CD14-positive monocyte (primary cell): ENCODE data around the gene SLC16A11. TPM values are rescaled to one million over a fixed set of nuclear protein-coding genes. Genes with fewer than 3 reads are reported as not detected.
A peak's percentile ranks its signal among the peaks of the same experiment; 100 is the strongest.
"Not testable (repeated sequence)": the region's sequence is repeated elsewhere in the genome, so short reads cannot be mapped to it uniquely, and the experiment has no call there.

ENCODE experiments used
- DNase-seq, 3 donors: peaks; one replicate each; pipeline ENCODE4 v3.0.0-alpha.2; 2011 to 2022
- H2AFZ ChIP-seq: 2 replicates; pipeline ENCODE4 v1.6.0; 2012; ENCODE audit warnings: mild to moderate bottlenecking, low read depth, low read length, inconsistent platforms; ENCODE audit not compliant: insufficient read depth, poor library complexity, severe bottlenecking
- H3K27ac ChIP-seq, 2 donors: 1 replicate in 1 of 2; 2 replicates in 1 of 2; pipeline ENCODE4 v1.5.1; 2012 to 2013; ENCODE audit warnings: low read length in 2 of 2, control low read depth in 1 of 2, inconsistent platforms in 1 of 2, low read depth in 1 of 2, mild to moderate bottlenecking in 1 of 2
- H3K27me3 ChIP-seq, 2 donors: one replicate each; pipeline versions ENCODE4 v1.6.0 to v1.6.1; 2011 to 2013; ENCODE audit warnings: low read length in 2 of 2; ENCODE audit not compliant: control insufficient read depth in 2 of 2, insufficient read depth in 2 of 2
- H3K36me3 ChIP-seq, 2 donors: replicated peaks in 1 of 2; 1 replicate in 1 of 2; 2 replicates in 1 of 2; pipeline versions ENCODE4 v1.5.1 to v1.6.1; 2012 to 2013; ENCODE audit warnings: low read length in 2 of 2, control low read depth in 1 of 2, inconsistent platforms in 1 of 2, mild to moderate bottlenecking in 1 of 2; ENCODE audit not compliant: insufficient read depth in 2 of 2, control insufficient read depth in 1 of 2
- H3K4me1 ChIP-seq, 2 donors: 1 replicate in 1 of 2; 2 replicates in 1 of 2; pipeline versions ENCODE4 v1.5.1 to v1.6.1; 2012 to 2013; ENCODE audit warnings: low read length in 2 of 2, control low read depth in 1 of 2, inconsistent platforms in 1 of 2, mild to moderate bottlenecking in 1 of 2, moderate library complexity in 1 of 2; ENCODE audit not compliant: insufficient read depth in 2 of 2, control insufficient read depth in 1 of 2
- H3K4me2 ChIP-seq: replicated peaks from 2 replicates; pipeline ENCODE3; 2012; ENCODE audit warnings: low read length, moderate library complexity, mild to moderate bottlenecking; ENCODE audit not compliant: poor library complexity, severe bottlenecking; ENCODE audit errors: extremely low read depth
- H3K4me3 ChIP-seq, 3 experiments: fragments of 200-600 bp in 1 of 3; sonication (generic) in 1 of 3; replicated peaks in 1 of 3; 1 replicate in 2 of 3; 2 replicates in 1 of 3; pipeline ENCODE4 v1.5.1; 2011 to 2013; ENCODE audit warnings: low read length in 3 of 3, mild to moderate bottlenecking in 3 of 3, control low read depth in 2 of 3, low read depth in 2 of 3, inconsistent platforms in 1 of 3, moderate library complexity in 1 of 3
- H3K79me2 ChIP-seq: 2 replicates; pipeline ENCODE4 v1.6.0; 2012; ENCODE audit warnings: mild to moderate bottlenecking, control low read depth, inconsistent platforms, low read length, moderate library complexity; ENCODE audit not compliant: insufficient read depth
- H3K9ac ChIP-seq: 2 replicates; pipeline ENCODE4 v1.6.0; 2017; ENCODE audit warnings: low read length, mild to moderate bottlenecking; ENCODE audit not compliant: insufficient read depth, poor library complexity, severe bottlenecking
- H3K9me3 ChIP-seq, 2 donors: replicated peaks in 1 of 2; 1 replicate in 1 of 2; 2 replicates in 1 of 2; pipeline versions ENCODE4 v1.5.1 to v1.6.1; 2012 to 2013; ENCODE audit warnings: low read length in 2 of 2, control low read depth in 1 of 2; ENCODE audit not compliant: control insufficient read depth in 1 of 2, insufficient read depth in 1 of 2
- H4K20me1 ChIP-seq: 2 replicates; pipeline ENCODE4 v1.6.0; 2012; ENCODE audit warnings: mild to moderate bottlenecking, low read length, control low read depth, moderate library complexity; ENCODE audit not compliant: insufficient read depth
- H3K27ac Mint-ChIP-seq, 7 donors: one replicate each; pipeline ENCODE4 v1.8.0; 2020; ENCODE audit warnings: mild to moderate bottlenecking in 7 of 7, mixed read lengths in 7 of 7, moderate library complexity in 6 of 7, inconsistent platforms in 2 of 7
- H3K27me3 Mint-ChIP-seq, 3 donors: one replicate each; pipeline ENCODE4 v1.8.0; 2021 to 2022; ENCODE audit warnings: low read depth in 3 of 3, mild to moderate bottlenecking in 3 of 3, mixed read lengths in 3 of 3, moderate library complexity in 3 of 3, inconsistent platforms in 1 of 3
- H3K36me3 Mint-ChIP-seq, 2 donors: one replicate each; pipeline ENCODE4 v1.8.0; 2020; ENCODE audit warnings: mixed read lengths in 2 of 2, inconsistent platforms in 1 of 2, mild to moderate bottlenecking in 1 of 2
- H3K4me1 Mint-ChIP-seq: one replicate; pipeline ENCODE4 v1.8.0; 2020; ENCODE audit warnings: mild to moderate bottlenecking, mixed read lengths
- H3K4me3 Mint-ChIP-seq, 2 donors: one replicate each; pipeline ENCODE4 v1.8.0; 2020; ENCODE audit warnings: mild to moderate bottlenecking in 2 of 2, mixed read lengths in 2 of 2, moderate library complexity in 1 of 2
- H3K9me3 Mint-ChIP-seq, 7 donors: one replicate each; pipeline ENCODE4 v1.8.0; 2020 to 2022; ENCODE audit warnings: mixed read lengths in 7 of 7, mild to moderate bottlenecking in 6 of 7, moderate library complexity in 6 of 7, inconsistent platforms in 2 of 7
- CTCF ChIP-seq: fragments of 200-600 bp; IDR thresholded peaks from one replicate; pipeline ENCODE4 v1.8.0; 2022; ENCODE audit warnings: antibody characterized with exemption, mild to moderate bottlenecking
- WGBS: methylation state at CpG from one replicate; pipeline ENCODE4 v1.1.5; 2013; ENCODE audit warnings: missing lambda C conversion rate; ENCODE audit not compliant: insufficient coverage; 5-methylcytosine and 5-hydroxymethylcytosine counted together
- intact Hi-C, 2 donors: fragments of 100-400 bp; cut with micrococcal nuclease; formaldehyde crosslinking; loops; one replicate each; pipeline versions ENCODE4 v1.15.0 to v1.15.1; 2023
- polyA plus RNA-seq, 3 donors: library from polyadenylated mRNA; depleted of rRNA in 1 of 3; unstranded in 2 of 3; stranded (reverse) in 1 of 3; fragments of 300-500 nt in 2 of 3; fragments of >200 nt in 1 of 3; fragmentation: Illumina TruSeq in 2 of 3; gene quantifications; 1 replicate in 2 of 3; 2 replicates in 1 of 3; pipeline ENCODE4 v1.2.3, GENCODE V29; 2012 to 2021

SLC16A11 gene
- polyA plus RNA-seq, 3 donors = not detected

GRCh38 chr17:7048968-7049367 lies 5.1 kb upstream of the SLC16A11 start:
- no peak overlapping the region for H3K27ac ChIP-seq
- H3K9me3 Mint-ChIP-seq = peaks cover 0 to 4% (median 0%) of the 10 kb centered on the region in 7 donors
- H3K27ac Mint-ChIP-seq = peak overlapping the region in 1 of 7 donors; percentile 21
- no peak overlapping the region for H3K4me3 Mint-ChIP-seq
- H3K27me3 ChIP-seq = peaks cover 5 to 17% of the 10 kb centered on the region in 2 donors
- 96% methylated on average over 3 of the region's 6 CpGs for WGBS
- H3K4me1 ChIP-seq = peaks cover 29 to 40% of the 10 kb centered on the region in 2 donors
- no peaks in the 10 kb centered on the region for H4K20me1 ChIP-seq
- no peaks in the 10 kb centered on the region for H3K36me3 ChIP-seq
- H3K4me1 Mint-ChIP-seq = peaks cover 30% of the 10 kb centered on the region
- DNase-seq = no peak
- TF ChIP-seq CTCF = no peak
- H2AFZ ChIP-seq = no peak overlapping the region
- no peaks in the 10 kb centered on the region for H3K79me2 ChIP-seq
- H3K4me2 ChIP-seq = no peak overlapping the region
- no peak overlapping the region for H3K4me3 ChIP-seq
- H3K9me3 ChIP-seq = peaks cover 0 to 2% of the 10 kb centered on the region in 2 donors
- no peak overlapping the region for H3K9ac ChIP-seq
- peaks cover 0 to 2% of the 10 kb centered on the region in 2 donors for H3K36me3 Mint-ChIP-seq
- intact Hi-C loops = no loop called here
- H3K27me3 Mint-ChIP-seq = peaks cover 20 to 22% (median 22%) of the 10 kb centered on the region in 3 donors

- Histone ChIP-seq H3K4me2 (no peak overlapping the region), H3K9me3 (peaks cover 0 to 4% of the 10 kb centered on the region in 2 donors), H3K9ac (no peak overlapping the region), H4K20me1 (peaks cover 3% of the 10 kb centered on the region), H3K27me3 (peaks cover 19 to 31% of the 10 kb centered on the region in 2 donors), H3K4me1 (peaks cover 42 to 46% of the 10 kb centered on the region in 2 donors), H3K36me3 (no peaks in the 10 kb centered on the region), H3K27ac (no peak overlapping the region), H3K79me2 (no peaks in the 10 kb centered on the region), H2AFZ (no peak overlapping the region), H3K4me3 (no peak overlapping the region)
- intact Hi-C loops = loop anchor here in 1 of 2 donors (2.0 kb wide), 1 partner anchor 249 kb away; no protein-coding TSS in a partner anchor
- no peak for DNase-seq
- Mint-ChIP-seq H3K9me3 (peaks cover 0 to 7% (median 3%) of the 10 kb centered on the region in 7 donors), H3K27me3 (peaks cover 29 to 36% (median 35%) of the 10 kb centered on the region in 3 donors), H3K4me1 (peaks cover 29% of the 10 kb centered on the region), H3K27ac (no peak overlapping the region), H3K36me3 (peaks cover 0 to 1% of the 10 kb centered on the region in 2 donors), H3K4me3 (no peak overlapping the region)
- no peak for TF ChIP-seq CTCF
- no CpG with 5 or more reads among the region's 6 CpGs for WGBS
These were observed 3.7 kb upstream of the SLC16A11 start for GRCh38 chr17:7047566-7047965.

GRCh38 chr17:7046725-7047397 lies 3.0 kb upstream of the SLC16A11 start:
- H3K9ac ChIP-seq, H3K9me3 Mint-ChIP-seq, H3K79me2 ChIP-seq, H3K36me3 Mint-ChIP-seq, H4K20me1 ChIP-seq, H3K9me3 ChIP-seq, H3K36me3 ChIP-seq: not testable (repeated sequence)
- H3K4me3 ChIP-seq = peak overlapping the region; percentile 21 to 65 (median 33)
- peak overlapping the region in 6 of 7 donors; percentile 26 to 89 (median 74) for H3K27ac Mint-ChIP-seq
- peak in 2 of 3 donors; percentile 42 to 54 for DNase-seq
- peaks cover 25 to 38% of the 10 kb centered on the region in 2 donors for H3K27me3 ChIP-seq
- H3K4me3 Mint-ChIP-seq = peak overlapping the region; percentile 71 to 92
- peak overlapping the region; percentile 55 for H2AFZ ChIP-seq
- peaks cover 36 to 43% (median 42%) of the 10 kb centered on the region in 3 donors for H3K27me3 Mint-ChIP-seq
- peak overlapping the region in 1 of 2 donors; percentile 15 for H3K27ac ChIP-seq
- peaks cover 32% of the 10 kb centered on the region for H3K4me1 Mint-ChIP-seq
- peak overlapping the region; percentile 73 for H3K4me2 ChIP-seq
- 9% methylated on average over 16 of the region's 26 CpGs for WGBS
- H3K4me1 ChIP-seq = peaks cover 43 to 46% of the 10 kb centered on the region in 2 donors
- intact Hi-C loops = loop anchor here in 1 of 2 donors (2.0 kb wide), 1 partner anchor 250 kb away; no protein-coding TSS in a partner anchor
